ENCODE data around the gene AAMP.

The AAMP gene

GRCh38 chr2:218218268-218219185, 51.4 kb downstream of the AAMP start:
- DNase-seq = peak; percentile 25

DNA sequence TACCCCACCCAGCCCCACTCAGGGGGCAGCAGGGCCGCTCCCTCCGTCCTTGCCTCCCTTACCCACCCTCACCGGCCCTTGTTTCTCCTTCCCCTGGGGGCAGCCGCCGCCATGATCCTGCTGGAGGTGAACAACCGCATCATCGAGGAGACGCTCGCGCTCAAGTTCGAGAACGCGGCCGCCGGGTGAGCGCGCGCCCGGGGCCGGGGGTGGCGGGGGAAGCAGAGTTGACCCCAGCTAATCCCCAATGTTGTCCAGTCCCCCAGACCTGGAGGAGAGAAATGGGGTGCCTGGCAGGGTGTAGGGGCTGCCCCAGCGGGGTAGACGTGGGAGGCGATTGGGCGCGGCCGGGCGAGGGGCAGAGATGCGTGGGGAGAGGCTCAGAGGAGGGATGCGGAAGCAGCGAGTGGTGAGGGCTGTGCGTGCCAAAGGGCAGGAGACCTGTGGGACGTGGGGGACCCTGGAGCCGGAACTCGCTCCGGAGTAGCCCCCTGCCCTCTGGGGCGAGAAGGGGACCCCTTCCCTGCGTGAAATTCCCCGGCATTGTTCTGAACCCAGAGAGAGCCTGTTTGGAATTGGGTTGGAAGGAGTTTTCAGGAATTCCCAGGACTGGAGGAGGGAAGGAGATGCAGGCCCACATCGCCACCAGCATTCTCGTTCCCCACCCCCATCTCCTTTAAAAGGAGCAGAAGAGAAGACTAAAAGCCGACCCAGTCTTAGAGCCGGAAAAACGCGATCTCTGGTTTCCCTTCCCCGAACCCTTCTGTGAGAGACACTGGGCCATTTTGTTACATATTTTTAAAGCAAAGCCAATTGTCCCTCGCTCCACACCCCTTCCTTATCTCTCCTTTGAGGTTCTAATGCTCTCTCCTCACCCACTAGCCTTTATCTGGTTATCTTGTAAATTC, 52.3 kb downstream of the AAMP start:
- DNase-seq = peak; percentile 41

- DNase-seq = peak; percentile 95
These were observed 53.1 kb downstream of the AAMP start, which contains the start of gene ARPC2 for GRCh38 chr2:218216674-218217359. Gene ARPC2 (plus strand): TSS chr2:218217189. CDS start chr2:218217471, 282 bp downstream.

- no peak for DNase-seq
These were observed 53.6 kb downstream of the AAMP start for GRCh38 chr2:218216336-218216673.
